H9 (cell line): ENCODE measurements around the gene CHMP4B. TPM values are rescaled to one million over a fixed set of nuclear protein-coding genes. Genes with fewer than 3 reads are reported as not detected.

Source experiments
- DNase-seq: peaks from one replicate; pipeline ENCODE4 v3.0.0-alpha.2; 2017
- H2AFZ ChIP-seq: one replicate; pipeline ENCODE4 v1.6.1; 2013; ENCODE audit warnings: mild to moderate bottlenecking, low read length, control low read depth, moderate library complexity
- H2AK5ac ChIP-seq: 2 replicates; pipeline ENCODE4 v1.6.1; 2013; ENCODE audit warnings: low read length, control low read depth, mixed read lengths; ENCODE audit not compliant: insufficient read length
- H2BK120ac ChIP-seq: one replicate; pipeline ENCODE4 v1.6.1; 2013; ENCODE audit warnings: low read depth, mild to moderate bottlenecking, low read length, control low read depth, inconsistent platforms; ENCODE audit not compliant: poor library complexity, severe bottlenecking
- H2BK12ac ChIP-seq: 2 replicates; pipeline ENCODE4 v1.6.1; 2013; ENCODE audit warnings: low read length, control low read depth, mixed read lengths, low read depth; ENCODE audit not compliant: insufficient read length
- H2BK15ac ChIP-seq: 2 replicates; pipeline ENCODE4 v1.6.1; 2013; ENCODE audit warnings: low read depth, low read length, control low read depth
- H2BK20ac ChIP-seq: one replicate; pipeline ENCODE4 v1.6.1; 2013; ENCODE audit warnings: low read depth, mild to moderate bottlenecking, low read length, control low read depth, inconsistent platforms; ENCODE audit not compliant: poor library complexity, severe bottlenecking
- H2BK5ac ChIP-seq: 2 replicates; pipeline ENCODE4 v1.6.1; 2013; ENCODE audit warnings: low read length, control low read depth, mixed read lengths; ENCODE audit not compliant: insufficient read length
- H3K14ac ChIP-seq: 2 replicates; pipeline ENCODE4 v1.6.1; 2013; ENCODE audit warnings: low read length, control low read depth; ENCODE audit not compliant: insufficient read depth
- H3K18ac ChIP-seq: 2 replicates; pipeline ENCODE4 v1.6.1; 2013; ENCODE audit warnings: low read depth, mild to moderate bottlenecking, mixed read lengths, low read length, control low read depth; ENCODE audit not compliant: insufficient read length
- H3K23ac ChIP-seq: 2 replicates; pipeline ENCODE4 v1.6.1; 2013; ENCODE audit warnings: low read length, control low read depth, mixed read lengths, low read depth; ENCODE audit not compliant: insufficient read length
- H3K23me2 ChIP-seq: 2 replicates; pipeline ENCODE4 v1.6.1; 2013; ENCODE audit warnings: low read depth, mild to moderate bottlenecking, mixed read lengths, low read length, control low read depth; ENCODE audit not compliant: insufficient read length, poor library complexity, severe bottlenecking
- H3K27ac ChIP-seq: 2 replicates; pipeline ENCODE4 v1.5.1; 2013; ENCODE audit warnings: low read length, control low read depth, mixed read lengths, low read depth; ENCODE audit not compliant: insufficient read length
- H3K27me3 ChIP-seq: 2 replicates; pipeline ENCODE4 v1.6.1; 2013; ENCODE audit warnings: low read length, control low read depth, inconsistent platforms; ENCODE audit not compliant: insufficient read depth
- H3K4ac ChIP-seq: 2 replicates; pipeline ENCODE4 v1.6.1; 2013; ENCODE audit warnings: low read depth, mild to moderate bottlenecking, control low read depth, inconsistent platforms, low read length, moderate library complexity
- H3K4me1 ChIP-seq: 2 replicates; pipeline ENCODE4 v1.6.1; 2013; ENCODE audit warnings: low read length, control low read depth, inconsistent platforms; ENCODE audit not compliant: insufficient read depth
- H3K4me2 ChIP-seq: 2 replicates; pipeline ENCODE4 v1.6.1; 2013; ENCODE audit warnings: low read length, control low read depth, mixed read lengths; ENCODE audit not compliant: insufficient read length, insufficient read depth
- H3K56ac ChIP-seq: 2 replicates; pipeline ENCODE4 v1.6.1; 2013; ENCODE audit warnings: low read depth, mild to moderate bottlenecking, mixed read lengths, low read length, control low read depth; ENCODE audit not compliant: insufficient read length
- H3K79me1 ChIP-seq: 2 replicates; pipeline ENCODE4 v1.6.1; 2013; ENCODE audit warnings: low read depth, mild to moderate bottlenecking, moderate library complexity, low read length, control low read depth, inconsistent platforms; ENCODE audit not compliant: insufficient read depth, poor library complexity, severe bottlenecking
- H3K79me2 ChIP-seq: 2 replicates; pipeline ENCODE4 v1.6.1; 2013; ENCODE audit warnings: low read length, control low read depth, inconsistent platforms; ENCODE audit not compliant: insufficient read depth
- H3K9ac ChIP-seq: 2 replicates; pipeline ENCODE4 v1.6.1; 2013; ENCODE audit warnings: low read length, control low read depth, mixed read lengths; ENCODE audit not compliant: insufficient read length; ENCODE audit errors: extremely low read depth
- H3K9me3 ChIP-seq: one replicate; pipeline ENCODE4 v1.6.1; 2013; ENCODE audit warnings: low read depth, low read length, inconsistent platforms; ENCODE audit not compliant: control insufficient read depth
- H3T11ph ChIP-seq: one replicate; pipeline ENCODE4 v1.6.1; 2013; ENCODE audit warnings: mild to moderate bottlenecking, low read length, control low read depth, inconsistent platforms
- H4K20me1 ChIP-seq: one replicate; pipeline ENCODE4 v1.6.1; 2013; ENCODE audit not compliant: control insufficient read depth, insufficient read length, insufficient read depth
- H4K5ac ChIP-seq: 2 replicates; pipeline ENCODE4 v1.6.1; 2013; ENCODE audit warnings: low read depth, mild to moderate bottlenecking, mixed read lengths, low read length, control low read depth; ENCODE audit not compliant: insufficient read length
- H4K8ac ChIP-seq: replicated peaks from 2 replicates; pipeline ENCODE4 v1.6.1; 2013; ENCODE audit warnings: low read length, control low read depth, mixed read lengths, low read depth; ENCODE audit not compliant: insufficient read length
- H4K91ac ChIP-seq: 2 replicates; pipeline ENCODE4 v1.6.1; 2013; ENCODE audit warnings: low read depth, mild to moderate bottlenecking, moderate library complexity, mixed read lengths, low read length, control low read depth; ENCODE audit not compliant: insufficient read length
- H3K27ac Mint-ChIP-seq, 3 experiments: 2 replicates in 2 of 3; 3 replicates in 1 of 3; pipeline ENCODE4 v1.8.0; 2020 to 2021; ENCODE audit warnings: mixed read lengths in 3 of 3, mild to moderate bottlenecking in 1 of 3, moderate library complexity in 1 of 3
- H3K27me3 Mint-ChIP-seq: 2 replicates; pipeline ENCODE4 v1.8.0; 2021; ENCODE audit warnings: low read depth, mild to moderate bottlenecking, moderate library complexity, mixed read lengths
- H3K36me3 Mint-ChIP-seq, 3 experiments: 2 replicates in 2 of 3; 3 replicates in 1 of 3; pipeline ENCODE4 v1.8.0; 2020 to 2021; ENCODE audit warnings: low read depth in 3 of 3, mixed read lengths in 3 of 3; ENCODE audit not compliant: insufficient read depth in 1 of 3
- H3K4me1 Mint-ChIP-seq, 2 experiments: 2 replicates each; pipeline ENCODE4 v1.8.0; 2020; ENCODE audit warnings: mixed read lengths in 2 of 2
- H3K4me3 Mint-ChIP-seq, 2 experiments: 2 replicates in 1 of 2; 3 replicates in 1 of 2; pipeline ENCODE4 v1.8.0; 2020 to 2021; ENCODE audit warnings: mild to moderate bottlenecking in 2 of 2, mixed read lengths in 2 of 2, moderate library complexity in 1 of 2
- H3K9me3 Mint-ChIP-seq, 2 experiments: 2 replicates in 1 of 2; 3 replicates in 1 of 2; pipeline ENCODE4 v1.8.0; 2020; ENCODE audit warnings: mild to moderate bottlenecking in 2 of 2, mixed read lengths in 2 of 2, moderate library complexity in 1 of 2
- WGBS: extraction: QIAGEN DNeasy Blood & Tissue Kit; methylation state at CpG from one replicate; pipeline ENCODE4 v1.1.7; 2013; ENCODE audit warnings: missing lambda C conversion rate, low lambda C conversion rate, mixed read lengths; ENCODE audit not compliant: insufficient read length; ENCODE audit errors: extremely low coverage; 5-methylcytosine and 5-hydroxymethylcytosine counted together
- total RNA-seq: library from RNA; stranded (reverse); gene quantifications from 2 replicates; pipeline ENCODE4 v1.2.1, GENCODE V29; 2021
- TF ChIP-seq, protein P1 (sequence below): fragments of 200-600 bp; sonication (generic); conservative IDR thresholded peaks from 3 replicates; pipeline ENCODE4 v1.8.0; 2021; ENCODE audit warnings: antibody characterized with exemption, mild to moderate bottlenecking

The CHMP4B gene
- total RNA-seq, 1 experiment from 2014 or later = 94.9 TPM

DNA sequence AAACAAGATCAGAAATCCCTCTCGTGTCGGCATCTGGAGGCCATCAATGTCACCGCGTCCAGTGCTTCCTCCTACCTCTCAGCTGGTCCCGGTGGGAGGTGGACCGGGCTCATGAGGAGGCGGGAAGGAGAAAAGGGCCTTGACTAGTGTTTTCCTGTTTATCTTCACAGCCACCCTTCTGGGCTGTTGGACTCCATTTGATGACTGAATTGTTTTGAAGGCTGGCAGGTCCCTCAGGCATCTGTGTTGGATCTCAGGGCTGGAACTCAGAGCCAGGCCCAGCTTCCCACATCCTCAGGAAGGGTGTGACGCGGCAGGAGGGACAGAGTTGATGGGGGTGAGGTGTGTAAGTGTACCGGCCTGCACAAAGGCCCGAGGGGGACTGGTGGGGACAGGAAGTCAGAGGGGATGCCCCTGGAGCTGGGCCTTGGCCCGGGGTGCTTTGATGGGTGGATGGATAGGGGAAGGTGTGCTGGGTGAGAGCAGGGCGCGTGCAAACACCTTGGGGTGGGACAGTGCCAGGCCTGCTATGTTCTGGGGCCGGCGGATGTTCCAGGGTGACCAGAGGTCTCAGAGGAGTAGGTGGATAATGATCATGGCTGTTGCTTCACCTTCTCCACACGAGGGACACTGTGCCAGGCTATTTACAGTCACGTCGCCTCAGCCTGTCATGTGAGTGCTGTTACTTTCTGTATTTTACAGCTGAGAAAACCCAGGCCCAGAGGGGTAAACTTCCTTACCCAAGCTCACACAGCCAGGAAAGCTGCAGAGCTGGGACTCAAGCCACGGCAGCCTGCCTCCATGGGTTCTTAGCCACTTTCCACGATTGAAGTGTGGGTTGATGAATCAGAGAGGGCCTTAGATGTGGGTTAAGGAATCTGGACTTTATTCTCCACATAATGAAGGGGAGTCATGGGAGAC lies 17.9 kb upstream of the CHMP4B start:
- H4K91ac ChIP-seq = no peak overlapping the region
- no peak overlapping the region for H3K14ac ChIP-seq
- no peak overlapping the region for H2AK5ac ChIP-seq
- no peak overlapping the region for H3K18ac ChIP-seq
- H3K27ac ChIP-seq = no peak overlapping the region
- Mint-ChIP-seq H3K4me1 (peaks cover 13% of the 10 kb centered on the region in 2 experiments), H3K27me3 (no peaks in the 10 kb centered on the region), H3K36me3 (peaks cover 0 to 7% (median 0%) of the 10 kb centered on the region in 3 experiments; a peak in 1 of 7 replicates), H3K27ac (peak overlapping the region; percentile 75 to 85 (median 81); a peak in 5 of 7 replicates), H3K9me3 (no peaks in the 10 kb centered on the region; a peak in 1 of 5 replicates), H3K4me3 (no peak overlapping the region; a peak in 1 of 5 replicates)
- no peak overlapping the region for H4K8ac ChIP-seq
- no peak overlapping the region for H2BK5ac ChIP-seq
- no peak overlapping the region for H3K4ac ChIP-seq
- no peak overlapping the region for H3T11ph ChIP-seq
- no peak overlapping the region for H3K23ac ChIP-seq
- H2AFZ ChIP-seq = no peak overlapping the region
- no peak overlapping the region for H4K5ac ChIP-seq
- H3K4me2 ChIP-seq = no peak overlapping the region
- WGBS = no CpG with 5 or more reads among the region's 21 CpGs
- H2BK20ac ChIP-seq = no peak overlapping the region
- H3K23me2 ChIP-seq = no peaks in the 10 kb centered on the region
- no peaks in the 10 kb centered on the region for H4K20me1 ChIP-seq
- no peaks in the 10 kb centered on the region for H3K79me1 ChIP-seq
- H3K4me1 ChIP-seq = no peaks in the 10 kb centered on the region
- H2BK12ac ChIP-seq = no peak overlapping the region
- H3K27me3 ChIP-seq = no peaks in the 10 kb centered on the region
- no peak for DNase-seq
- no peak overlapping the region for H2BK120ac ChIP-seq
- no peaks in the 10 kb centered on the region for H3K9me3 ChIP-seq
- no peaks in the 10 kb centered on the region for H3K79me2 ChIP-seq
- H2BK15ac ChIP-seq = no peak overlapping the region
- no peak overlapping the region for H3K9ac ChIP-seq
- no peak overlapping the region for H3K56ac ChIP-seq
- TF ChIP-seq, protein P1, sequence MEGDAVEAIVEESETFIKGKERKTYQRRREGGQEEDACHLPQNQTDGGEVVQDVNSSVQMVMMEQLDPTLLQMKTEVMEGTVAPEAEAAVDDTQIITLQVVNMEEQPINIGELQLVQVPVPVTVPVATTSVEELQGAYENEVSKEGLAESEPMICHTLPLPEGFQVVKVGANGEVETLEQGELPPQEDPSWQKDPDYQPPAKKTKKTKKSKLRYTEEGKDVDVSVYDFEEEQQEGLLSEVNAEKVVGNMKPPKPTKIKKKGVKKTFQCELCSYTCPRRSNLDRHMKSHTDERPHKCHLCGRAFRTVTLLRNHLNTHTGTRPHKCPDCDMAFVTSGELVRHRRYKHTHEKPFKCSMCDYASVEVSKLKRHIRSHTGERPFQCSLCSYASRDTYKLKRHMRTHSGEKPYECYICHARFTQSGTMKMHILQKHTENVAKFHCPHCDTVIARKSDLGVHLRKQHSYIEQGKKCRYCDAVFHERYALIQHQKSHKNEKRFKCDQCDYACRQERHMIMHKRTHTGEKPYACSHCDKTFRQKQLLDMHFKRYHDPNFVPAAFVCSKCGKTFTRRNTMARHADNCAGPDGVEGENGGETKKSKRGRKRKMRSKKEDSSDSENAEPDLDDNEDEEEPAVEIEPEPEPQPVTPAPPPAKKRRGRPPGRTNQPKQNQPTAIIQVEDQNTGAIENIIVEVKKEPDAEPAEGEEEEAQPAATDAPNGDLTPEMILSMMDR = no peak
